K562 (cell line): ENCODE results near the gene DDHD1. TPM values are rescaled to one million over a fixed set of nuclear protein-coding genes. Genes with fewer than 3 reads are reported as not detected.

Experiments
- ATAC-seq: fragments of 200-7000 bp; cut with Tn5 transposase; 3 replicates; pipeline ENCODE4 v1.9.1; 2020; ENCODE audit warnings: moderate library complexity
- BruUV-seq: library from RNA; stranded (reverse); fragments of 400-500 nt; replicated peaks from 2 replicates; lab custom pipeline; 2021; lab: Mats Ljungman, UMichigan
- CTCF ChIA-PET: fragments of 300-600 bp; formaldehyde crosslinking; extraction: SDS; loops from one replicate; lab custom pipeline; 2021; ENCODE audit warnings: low intra/inter-chr PET ratio; lab: Yijun Ruan, JAX
- POLR2A ChIA-PET: fragments of 300-600, 350-650 bp; sonication (Branson Sonifier 250); formaldehyde crosslinking; extraction: SDS; loops from one replicate; lab custom pipeline; 2021; ENCODE audit warnings: antibody characterized with exemption, inconsistent platforms; lab: Yijun Ruan, JAX
- DNase-seq, 4 experiments: peaks; one replicate each; pipeline versions ENCODE4 v3.0.0 to v3.0.0-alpha.2; 2011 to 2018; ENCODE audit warnings: low spot score in 3 of 4, mixed read lengths in 3 of 4; ENCODE audit errors: extremely low read depth in 1 of 4
- FAIRE-seq: peaks from 2 replicates; lab custom pipeline; 2011; peaks lifted over from hg19 to GRCh38; lab: Jason Lieb, UNC
- H2AFZ ChIP-seq: 2 replicates; pipeline ENCODE4 v1.6.0; 2011; ENCODE audit warnings: low read depth, low read length, control low read depth, inconsistent platforms
- H3K27ac ChIP-seq: fragments of 200-600 bp; 3 replicates; pipeline ENCODE4 v1.8.0; 2011; ENCODE audit warnings: low read depth, mild to moderate bottlenecking, control low read depth, inconsistent platforms, low read length, moderate library complexity, mixed read lengths; ENCODE audit errors: extremely low read depth
- H3K27me3 ChIP-seq, 2 experiments: fragments of 300-600 bp in 1 of 2; 2 replicates in 1 of 2; 3 replicates in 1 of 2; pipeline versions ENCODE4 v1.6.0 to v1.8.0; 2011; ENCODE audit warnings: inconsistent platforms in 2 of 2, low read length in 2 of 2, mild to moderate bottlenecking in 1 of 2, mixed read lengths in 1 of 2, moderate library complexity in 1 of 2; ENCODE audit not compliant: control insufficient read depth in 2 of 2, insufficient read depth in 2 of 2
- H3K36me3 ChIP-seq: fragments of 300-600 bp; 3 replicates; pipeline ENCODE4 v1.8.0; 2011; ENCODE audit warnings: mild to moderate bottlenecking, low read length, inconsistent platforms; ENCODE audit not compliant: control insufficient read depth, insufficient read depth
- H3K4me1 ChIP-seq, 2 experiments: fragments of 200-600 bp in 1 of 2; replicated peaks in 1 of 2; 2 replicates in 1 of 2; 3 replicates in 1 of 2; pipeline versions ENCODE4 v1.5.1 to v1.8.0; 2011; ENCODE audit warnings: inconsistent platforms in 2 of 2, low read length in 2 of 2, mild to moderate bottlenecking in 1 of 2, mixed read lengths in 1 of 2, moderate library complexity in 1 of 2; ENCODE audit not compliant: control insufficient read depth in 2 of 2, insufficient read depth in 2 of 2
- H3K4me2 ChIP-seq: 2 replicates; pipeline ENCODE4 v1.6.1; 2011; ENCODE audit warnings: low read length, control low read depth, inconsistent platforms, mixed read lengths; ENCODE audit not compliant: insufficient read depth
- H3K4me3 ChIP-seq: fragments of 200-600 bp; sonication (generic), shearing (Covaris generic); 2 replicates; pipeline ENCODE4 v1.5.1; 2016; ENCODE audit warnings: control low read depth, inconsistent platforms
- H3K79me2 ChIP-seq: fragments of 200-600 bp; 3 replicates; pipeline ENCODE4 v1.8.0; 2011; ENCODE audit warnings: low read length, inconsistent platforms; ENCODE audit not compliant: control insufficient read depth, insufficient read depth
- H3K9ac ChIP-seq, 2 experiments: 2 replicates each; pipeline versions ENCODE4 v1.6.0 to v1.6.1; 2011; ENCODE audit warnings: low read depth in 2 of 2, low read length in 2 of 2, control low read depth in 1 of 2, inconsistent platforms in 1 of 2, mild to moderate bottlenecking in 1 of 2, mixed read lengths in 1 of 2; ENCODE audit not compliant: insufficient read depth in 1 of 2
- H3K9me1 ChIP-seq: one replicate; pipeline ENCODE4 v1.6.0; 2011; ENCODE audit warnings: inconsistent platforms, mild to moderate bottlenecking, low read length, moderate library complexity; ENCODE audit not compliant: control insufficient read depth, insufficient read depth
- H3K9me3 ChIP-seq: replicated peaks from 2 replicates; pipeline ENCODE4 v1.5.1; 2011; ENCODE audit warnings: low read depth, low read length, inconsistent platforms; ENCODE audit not compliant: control insufficient read depth, insufficient read depth
- H4K20me1 ChIP-seq: replicated peaks from 2 replicates; pipeline ENCODE4 v1.6.1; 2011; ENCODE audit warnings: low read length, inconsistent platforms, mixed read lengths; ENCODE audit not compliant: control insufficient read depth, insufficient read depth
- THRB ChIP-seq: fragments of 450-650 bp; formaldehyde crosslinking; conservative IDR thresholded peaks from 2 replicates; pipeline ENCODE4 v1.4.0; 2022; ENCODE audit warnings: mild to moderate bottlenecking, missing genetic modification characterization
- ZBTB8A ChIP-seq: fragments of 450-650 bp; IDR thresholded peaks from 2 replicates; pipeline ENCODE4 v1.6.1; 2018; ENCODE audit warnings: mild to moderate bottlenecking, moderate library complexity; ENCODE audit not compliant: partially characterized antibody
- WGBS: fragments of 100-300 bp; shearing (Covaris generic); methylation state at CpG from one replicate; pipeline ENCODE4 v1.1.6; 2016; ENCODE audit warnings: low coverage, mixed read lengths; ENCODE audit not compliant: insufficient coverage; ENCODE audit errors: missing lambda C conversion rate; 5-methylcytosine and 5-hydroxymethylcytosine counted together
- in situ Hi-C: fragments of 300-500 bp; cut with MboI; formaldehyde crosslinking; loops from 4 replicates; pipeline ENCODE4 v1.15.0; 2018; ENCODE audit warnings: inconsistent platforms, mixed read lengths
- intact Hi-C: fragments of 100-400 bp; cut with micrococcal nuclease; formaldehyde crosslinking; loops from 2 replicates; pipeline ENCODE4 v1.14.2; 2022
- polyA plus RNA-seq, 8 experiments: library from polyadenylated mRNA; depleted of rRNA in 4 of 8; stranded (reverse) in 5 of 8; unstranded in 3 of 8; fragments of >200 nt; fragmentation: Nextera tagmentation in 2 of 8; fragmentation: Illumina TruSeq in 1 of 8; extraction: Ambion mirVana in 2 of 8; extraction: Trizol in 1 of 8; gene quantifications; 2 replicates each; pipeline versions ENCODE4 v1.2.1 to v1.2.3, GENCODE V29; 2011 to 2014; ENCODE audit warnings: inconsistent platforms in 1 of 8, missing spikeins in 1 of 8
- total RNA-seq, 7 experiments: library from RNA; depleted of rRNA in 6 of 7; stranded (reverse); fragments of >200 nt in 6 of 7; fragmentation: Illumina TruSeq in 2 of 7; extraction: Trizol in 2 of 7; gene quantifications; 2 replicates each; pipeline versions ENCODE4 v1.2.1 to v1.2.3, GENCODE V29; 2011 to 2021; ENCODE audit warnings: low replicate concordance in 1 of 7

The DDHD1 gene
- total and polyA plus RNA-seq, 9 of the 15 experiments (the other 6 are each of a cell fraction or from before 2014, with no cell fraction given), result 1.2 to 12.3 (median 5.0) TPM

GRCh38 chr14:53127832-53128231 is 25.3 kb downstream of the DDHD1 start (continued):
- TF ChIP-seq THRB (CRISPR knock-in tag), result no peak

DNA sequence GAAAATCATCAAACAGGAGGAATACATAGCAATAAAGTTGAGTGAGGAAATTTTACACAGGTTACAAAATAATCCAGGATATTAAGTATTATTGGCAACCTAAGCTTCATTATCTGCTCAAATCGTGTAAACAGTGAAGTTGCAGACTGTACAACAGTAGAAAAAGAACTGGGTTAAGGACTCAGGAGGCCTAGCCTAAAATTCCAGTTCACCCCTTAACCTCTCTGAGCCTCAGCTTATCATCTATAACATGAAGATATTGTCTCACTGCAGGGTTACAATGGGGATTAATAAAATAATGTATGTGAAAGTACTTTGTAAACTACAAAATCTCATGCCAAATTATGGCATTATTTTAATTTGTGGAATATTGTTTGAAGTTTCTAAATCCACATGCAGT is 26.0 kb downstream of the DDHD1 start:
- TF ChIP-seq ZBTB8A, result no peak
- Histone ChIP-seq H2AFZ (no peak overlapping the region), H3K4me2 (no peak overlapping the region), H3K9me1 (no peaks in the 10 kb centered on the region), H3K4me3 (no peak overlapping the region), H3K79me2 (peaks cover 20% of the 10 kb centered on the region), H3K9ac (no peak overlapping the region), H4K20me1 (no peaks in the 10 kb centered on the region), H3K36me3 (no peaks in the 10 kb centered on the region), H3K27ac (no peak overlapping the region), H3K9me3 (no peaks in the 10 kb centered on the region), H3K4me1 (peaks cover 0 to 5% of the 10 kb centered on the region in 2 experiments; a peak in 2 of 5 replicates), H3K27me3 (no peaks in the 10 kb centered on the region)
- no peak for DNase-seq
- FAIRE-seq, result no peak
- no TSS peak for BruUV-seq
- no peak for ATAC-seq
- POLR2A ChIA-PET, result interaction anchor here (1.9 kb wide), 1 partner anchor 9 kb away, joined by 6 read pairs; no protein-coding TSS in a partner anchor
- CTCF ChIA-PET, result no interaction called here
- intact Hi-C loops (no loop called here), in situ Hi-C loops (no loop called here)
- WGBS, result 11% methylated on average over 1 of the region's 1 CpG
